GM21515 (cell line): ENCODE measurements around the gene AHRR.
"Not testable (repeated sequence)": the region's sequence is repeated elsewhere in the genome, so short reads cannot be mapped to it uniquely, and the experiment has no call there.

Experiments used
- ATAC-seq: cut with Tn5 transposase; IDR thresholded peaks from one replicate; pipeline ENCODE4 v1.9.1; 2021; ENCODE audit not compliant: unreplicated experiment

Gene AHRR

DNA sequence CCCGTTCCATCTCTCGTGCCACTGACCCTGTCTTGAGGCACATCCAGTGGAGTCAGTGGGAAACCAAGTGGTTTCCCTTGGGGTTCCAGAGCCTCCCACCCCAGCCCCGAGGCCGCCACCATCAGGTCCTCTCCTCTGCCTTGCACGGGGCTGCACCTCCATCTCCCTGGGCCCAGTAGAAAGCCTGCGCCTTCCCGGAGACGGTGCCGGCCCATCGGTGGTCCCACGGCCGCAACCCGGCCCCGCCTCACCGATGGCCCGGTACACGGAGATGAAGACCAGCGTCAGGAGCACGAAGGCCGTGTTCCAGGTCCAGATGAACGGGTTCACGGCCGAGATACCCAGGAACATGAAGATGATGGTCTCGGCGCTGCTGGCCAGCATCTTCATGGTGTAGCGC, 161.5 kb downstream of the AHRR start:
- ATAC-seq: no peak

DNA sequence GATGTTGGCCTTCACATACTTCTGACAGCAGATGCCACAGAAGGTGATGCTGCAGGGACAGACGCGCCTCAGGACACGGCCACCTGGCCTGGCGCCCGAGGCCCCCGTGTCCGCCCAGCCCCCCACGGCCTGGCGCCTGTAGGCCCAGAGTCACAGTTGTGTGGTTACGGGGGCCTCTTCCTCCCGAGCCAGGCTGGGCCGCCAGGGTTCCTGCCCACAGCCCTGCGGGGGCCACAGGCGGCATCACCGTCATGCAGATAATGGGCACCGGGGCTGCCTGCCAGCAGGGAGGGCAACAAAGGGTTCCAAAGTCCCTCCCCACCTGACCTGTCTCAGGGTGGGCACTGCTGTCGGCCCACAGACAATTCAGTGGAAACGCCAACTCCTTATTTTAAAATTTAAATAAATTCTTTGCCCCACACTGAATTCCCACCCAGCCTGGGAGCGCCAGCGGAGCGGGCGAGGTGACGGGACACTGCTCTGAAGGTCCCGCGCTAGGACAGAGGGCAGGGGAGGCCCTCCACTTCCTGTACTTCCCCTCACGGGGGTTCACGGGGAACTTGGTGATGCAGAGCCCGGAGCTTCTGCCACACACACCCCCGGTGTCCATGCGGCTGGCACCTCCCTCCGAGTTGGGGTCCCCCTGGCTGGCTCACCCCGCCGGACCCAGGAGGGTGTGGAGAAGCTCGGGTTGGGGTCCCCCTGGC, 162.1 kb downstream of the AHRR start:
- no peak for ATAC-seq

DNA sequence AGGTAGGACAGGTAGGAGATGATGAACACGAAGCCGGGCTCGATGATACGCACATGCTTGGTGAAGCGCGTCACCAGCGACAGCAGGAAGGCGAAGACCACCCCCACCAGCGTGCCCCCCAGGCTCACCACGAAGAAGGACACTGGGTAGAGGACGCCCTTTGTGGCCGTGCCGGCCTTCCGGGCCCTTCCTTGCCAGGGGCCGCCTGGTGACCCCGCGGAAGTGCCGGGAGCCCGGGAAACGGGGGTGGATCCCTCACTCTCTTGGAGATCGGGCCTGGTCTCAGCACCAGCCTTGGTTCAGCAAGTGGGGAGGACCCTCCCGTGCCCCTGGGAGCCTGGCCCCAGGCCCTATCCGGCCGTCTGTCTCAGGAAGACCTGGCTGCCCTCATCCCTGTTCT, 163.0 kb downstream of the AHRR start:
- no peak for ATAC-seq

DNA sequence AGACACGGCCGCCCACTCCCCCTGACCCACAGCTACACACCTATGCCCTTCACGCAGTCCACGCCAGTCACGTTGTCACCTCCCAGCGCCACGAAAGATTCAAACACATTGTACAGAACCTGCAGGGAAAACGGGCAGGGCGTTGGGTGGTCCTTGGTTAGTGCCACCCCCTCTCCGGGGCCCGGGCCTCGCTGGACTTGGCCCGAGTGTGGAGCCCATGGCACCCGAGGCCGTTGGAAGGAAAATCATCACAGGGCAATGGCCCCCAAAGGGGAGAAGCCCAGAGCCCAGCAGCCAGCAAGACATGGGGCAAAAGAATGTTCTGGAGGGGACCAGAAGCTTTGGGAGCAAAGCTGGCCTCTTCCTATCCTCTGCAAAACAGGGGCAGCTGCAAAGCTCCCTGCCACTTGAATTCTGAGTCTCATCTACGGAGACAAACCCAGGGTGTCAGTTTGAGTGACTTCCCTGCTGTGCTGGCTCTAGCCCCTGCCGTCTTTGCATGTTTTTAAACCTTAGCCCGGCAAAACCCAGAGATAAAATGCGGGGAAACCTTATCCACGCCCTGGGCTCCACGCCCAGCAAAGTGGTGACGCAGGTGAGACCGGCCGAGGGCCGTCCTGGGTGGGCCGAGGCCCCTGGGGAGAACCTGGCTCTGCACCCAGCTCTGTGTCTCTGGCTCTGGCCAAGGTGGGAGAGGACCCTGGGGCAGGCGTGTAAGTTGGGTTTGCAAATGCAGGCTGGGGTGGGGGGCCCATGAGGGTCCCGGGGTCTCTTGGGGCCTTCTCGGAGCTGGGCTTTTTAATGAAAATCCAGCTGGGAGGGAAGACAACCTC, 163.8 kb downstream of the AHRR start:
- no peak for ATAC-seq

DNA sequence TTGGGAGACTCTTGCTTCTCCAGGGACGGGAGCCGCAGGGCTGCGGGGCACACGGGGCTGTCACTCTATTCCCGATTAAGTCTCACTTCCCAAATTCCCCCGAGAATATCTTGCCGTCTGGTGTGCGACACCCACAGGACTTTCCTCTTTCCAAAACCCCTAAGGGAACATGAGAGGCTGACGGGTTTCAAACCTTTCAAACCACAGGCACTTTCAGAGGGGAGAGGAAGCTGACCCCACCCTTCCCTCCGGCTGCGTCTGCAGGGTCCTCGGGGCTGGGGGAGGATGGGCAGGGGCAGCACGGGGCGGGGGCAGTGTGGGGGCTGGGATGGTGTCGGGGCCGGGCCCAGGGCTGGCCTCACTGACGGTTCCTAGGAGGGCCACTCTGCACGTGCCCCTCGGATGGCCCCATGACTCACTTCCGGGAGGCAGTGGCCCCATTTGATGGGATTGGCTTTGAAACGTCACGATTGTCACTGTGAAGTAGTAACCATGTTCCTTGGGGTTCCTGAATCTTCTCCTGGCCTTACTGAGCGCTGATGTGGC, 164.5 kb downstream of the AHRR start:
- ATAC-seq: no peak

DNA sequence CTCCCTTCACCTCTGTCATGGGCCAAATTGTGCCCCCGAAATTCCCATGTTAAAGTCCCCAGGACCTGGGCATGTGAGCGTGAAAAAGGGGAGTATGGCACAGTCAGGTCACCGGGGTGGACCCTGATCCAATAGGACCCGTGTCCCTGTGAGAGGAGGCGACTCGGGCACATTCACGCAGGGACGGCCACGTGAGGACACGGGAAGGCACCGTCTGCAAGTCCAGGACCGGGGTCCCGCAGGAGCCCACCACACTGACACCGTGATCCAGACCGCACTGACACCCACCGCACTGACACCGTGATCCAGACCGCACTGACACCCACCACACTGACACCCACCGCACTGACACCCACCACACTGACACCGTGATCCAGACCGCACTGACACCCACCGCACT, 165.1 kb downstream of the AHRR start:
- ATAC-seq: not testable (repeated sequence)
